ENCODE data around the gene OGDHL.

OGDHL gene

GRCh38 chr10:49745756-49746155, 16.4 kb downstream of the OGDHL start:
- Histone ChIP-seq H3K9me3 (replicated peaks; ENCODE audit: low read length) (no peaks in the 10 kb centered on the region), H3K36me3 (ENCODE audit: insufficient read depth, low read length) (no peaks in the 10 kb centered on the region), H3K27me3 (ENCODE audit: control insufficient read depth, insufficient read depth, low read length) (peaks cover 3% of the 10 kb centered on the region), H3K4me1 (ENCODE audit: control insufficient read depth, insufficient read depth, low read length) (no peaks in the 10 kb centered on the region), H3K4me3 (ENCODE audit: low read length) (no peak overlapping the region), H3K9ac (ENCODE audit: low read depth, low read length) (no peak overlapping the region), H3K4me2 (ENCODE audit: low read length) (no peak overlapping the region)

DNA sequence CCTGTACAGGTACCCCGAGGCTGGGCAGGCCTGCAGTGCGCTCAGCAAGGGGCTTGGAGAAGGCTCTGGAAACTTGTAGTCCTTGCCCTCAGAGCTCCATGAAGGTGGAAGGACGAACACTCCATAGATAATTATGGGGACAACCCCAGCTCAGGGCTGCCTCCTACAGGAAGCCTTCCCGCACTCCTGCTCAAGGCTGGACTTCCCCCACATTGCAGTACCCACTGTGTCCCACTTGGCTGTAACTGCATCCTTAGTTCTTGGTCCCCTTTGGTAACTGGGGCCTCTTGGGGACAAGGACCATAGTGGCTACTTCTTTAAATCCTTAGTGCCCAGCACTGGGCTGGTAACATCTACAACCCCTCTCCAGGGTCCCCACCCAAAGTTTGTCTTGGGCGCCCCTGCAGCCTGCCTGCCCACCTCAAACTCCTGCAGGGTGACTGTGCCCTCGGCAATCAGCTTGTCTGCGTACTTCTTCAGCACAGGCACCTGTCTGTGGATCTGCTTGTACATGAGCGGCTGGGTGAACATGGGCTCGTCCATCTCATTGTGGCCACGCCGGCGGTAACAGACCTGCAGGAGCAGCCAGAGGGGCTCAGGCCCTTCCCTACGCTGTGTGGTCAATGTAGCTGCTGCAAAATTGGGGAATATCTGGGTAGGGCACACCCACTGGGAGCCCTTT, 17.1 kb downstream of the OGDHL start:
- peaks cover 3% of the 10 kb centered on the region for H3K27me3 ChIP-seq (ENCODE audit: control insufficient read depth, insufficient read depth, low read length)
- H3K9ac ChIP-seq (ENCODE audit: low read depth, low read length), result no peak overlapping the region
- no peaks in the 10 kb centered on the region for H3K9me3 ChIP-seq (replicated peaks; ENCODE audit: low read length)
- H3K4me1 ChIP-seq (ENCODE audit: control insufficient read depth, insufficient read depth, low read length), result no peaks in the 10 kb centered on the region
- H3K36me3 ChIP-seq (ENCODE audit: insufficient read depth, low read length), result no peaks in the 10 kb centered on the region
- no peak overlapping the region for H3K4me3 ChIP-seq (ENCODE audit: low read length)
- H3K4me2 ChIP-seq (ENCODE audit: low read length), result no peak overlapping the region

DNA sequence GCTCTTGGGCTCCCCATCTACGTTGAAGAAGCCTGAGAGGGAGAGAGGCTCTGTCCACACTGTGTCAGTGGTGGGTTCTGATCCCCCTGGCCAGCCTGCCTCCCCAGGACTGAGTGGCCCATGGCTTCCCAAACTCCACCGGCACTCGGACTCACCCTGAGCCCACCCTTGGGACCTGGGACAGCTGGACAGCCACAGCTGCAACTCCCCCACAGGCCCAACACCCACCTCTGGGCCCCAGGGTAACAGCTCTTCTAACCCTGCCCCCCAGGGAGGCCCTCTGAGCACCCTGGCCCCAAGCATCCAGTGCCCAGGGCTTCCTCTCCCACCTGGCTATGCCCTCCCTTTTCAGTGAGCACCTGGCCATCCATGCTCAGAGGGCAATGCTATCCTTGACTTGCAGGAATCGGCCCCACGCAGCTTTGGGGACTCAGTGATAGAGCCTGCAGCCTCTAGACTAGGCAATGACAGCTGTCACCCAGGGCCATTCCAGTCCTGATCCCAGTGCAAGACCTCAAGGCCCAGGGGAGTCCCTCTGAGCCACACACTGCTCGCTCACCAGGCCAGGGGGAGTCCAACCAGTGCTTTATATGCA, 17.9 kb downstream of the OGDHL start:
- Histone ChIP-seq H3K36me3 (ENCODE audit: insufficient read depth, low read length) (no peaks in the 10 kb centered on the region), H3K4me3 (ENCODE audit: low read length) (no peak overlapping the region), H3K4me2 (ENCODE audit: low read length) (no peak overlapping the region), H3K4me1 (ENCODE audit: control insufficient read depth, insufficient read depth, low read length) (no peaks in the 10 kb centered on the region), H3K9me3 (replicated peaks; ENCODE audit: low read length) (no peaks in the 10 kb centered on the region), H3K9ac (ENCODE audit: low read depth, low read length) (no peak overlapping the region), H3K27me3 (ENCODE audit: control insufficient read depth, insufficient read depth, low read length) (peaks cover 3% of the 10 kb centered on the region)

GRCh38 chr10:49743464-49744075, 18.6 kb downstream of the OGDHL start:
- H3K27me3 ChIP-seq (ENCODE audit: control insufficient read depth, insufficient read depth, low read length), result peaks cover 3% of the 10 kb centered on the region
- no peak overlapping the region for H3K4me3 ChIP-seq (ENCODE audit: low read length)
- H3K9ac ChIP-seq (ENCODE audit: low read depth, low read length), result no peak overlapping the region
- H3K9me3 ChIP-seq (replicated peaks; ENCODE audit: low read length), result no peaks in the 10 kb centered on the region
- no peak overlapping the region for H3K4me2 ChIP-seq (ENCODE audit: low read length)
- no peaks in the 10 kb centered on the region for H3K36me3 ChIP-seq (ENCODE audit: insufficient read depth, low read length)
- H3K4me1 ChIP-seq (ENCODE audit: control insufficient read depth, insufficient read depth, low read length), result no peaks in the 10 kb centered on the region

- Histone ChIP-seq H3K9me3 (replicated peaks; ENCODE audit: low read length) (no peaks in the 10 kb centered on the region), H3K4me3 (ENCODE audit: low read length) (no peak overlapping the region), H3K27me3 (ENCODE audit: control insufficient read depth, insufficient read depth, low read length) (peaks cover 3% of the 10 kb centered on the region), H3K36me3 (ENCODE audit: insufficient read depth, low read length) (no peaks in the 10 kb centered on the region), H3K4me1 (ENCODE audit: control insufficient read depth, insufficient read depth, low read length) (no peaks in the 10 kb centered on the region), H3K9ac (ENCODE audit: low read depth, low read length) (no peak overlapping the region), H3K4me2 (ENCODE audit: low read length) (no peak overlapping the region)
Measured at GRCh38 chr10:49742683-49743463, 19.2 kb downstream of the OGDHL start.

- Histone ChIP-seq H3K9ac (ENCODE audit: low read depth, low read length) (no peak overlapping the region), H3K36me3 (ENCODE audit: insufficient read depth, low read length) (no peaks in the 10 kb centered on the region), H3K4me1 (ENCODE audit: control insufficient read depth, insufficient read depth, low read length) (no peaks in the 10 kb centered on the region), H3K9me3 (replicated peaks; ENCODE audit: low read length) (no peaks in the 10 kb centered on the region), H3K4me3 (ENCODE audit: low read length) (no peak overlapping the region), H3K4me2 (ENCODE audit: low read length) (no peak overlapping the region), H3K27me3 (ENCODE audit: control insufficient read depth, insufficient read depth, low read length) (no peaks in the 10 kb centered on the region)
Measured at GRCh38 chr10:49741108-49741995, 20.8 kb downstream of the OGDHL start.

DNA sequence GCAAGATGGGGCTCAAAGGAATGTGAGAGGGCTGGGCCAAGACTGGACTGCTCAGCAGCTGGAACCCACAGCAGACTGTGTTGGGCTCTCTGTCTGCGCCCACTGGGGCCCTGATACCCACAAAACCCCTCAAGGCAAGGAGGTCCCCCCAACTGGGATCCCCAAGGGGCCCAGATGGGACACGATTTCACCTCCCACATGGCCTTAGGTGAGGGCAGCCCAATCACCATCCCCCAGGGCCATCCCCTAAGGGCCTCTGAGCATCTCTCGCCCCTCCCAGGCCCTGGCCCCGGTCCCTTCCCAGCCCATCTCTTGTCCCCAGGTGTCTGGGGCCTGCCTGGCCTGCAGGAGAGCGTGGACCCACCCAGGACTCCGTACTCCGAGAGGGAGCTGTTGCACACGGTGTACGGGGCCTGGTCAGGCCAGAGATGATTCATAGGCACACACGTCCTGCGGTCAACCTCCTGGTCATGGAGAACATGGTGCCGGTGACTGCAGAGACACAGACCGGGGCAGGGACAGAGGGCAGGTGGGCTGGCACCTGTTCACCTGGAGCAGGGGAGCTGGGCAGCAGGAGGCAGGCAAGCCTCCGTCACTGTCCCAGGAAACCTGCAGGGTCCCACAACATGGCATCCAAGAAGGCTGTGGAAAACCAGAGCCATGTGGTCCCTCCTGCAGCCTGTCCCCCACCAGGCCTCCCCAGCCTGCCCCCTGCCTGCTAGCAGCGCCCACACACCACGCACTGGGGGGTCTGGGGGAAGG, 21.6 kb downstream of the OGDHL start:
- no peaks in the 10 kb centered on the region for H3K27me3 ChIP-seq (ENCODE audit: control insufficient read depth, insufficient read depth, low read length)
- no peak overlapping the region for H3K4me3 ChIP-seq (ENCODE audit: low read length)
- no peaks in the 10 kb centered on the region for H3K4me1 ChIP-seq (ENCODE audit: control insufficient read depth, insufficient read depth, low read length)
- H3K9me3 ChIP-seq (replicated peaks; ENCODE audit: low read length), result no peaks in the 10 kb centered on the region
- H3K4me2 ChIP-seq (ENCODE audit: low read length), result no peak overlapping the region
- H3K36me3 ChIP-seq (ENCODE audit: insufficient read depth, low read length), result no peaks in the 10 kb centered on the region
- no peak overlapping the region for H3K9ac ChIP-seq (ENCODE audit: low read depth, low read length)

GRCh38 chr10:49739426-49739825, 22.7 kb downstream of the OGDHL start:
- no peaks in the 10 kb centered on the region for H3K27me3 ChIP-seq (ENCODE audit: control insufficient read depth, insufficient read depth, low read length)
- no peak overlapping the region for H3K9ac ChIP-seq (ENCODE audit: low read depth, low read length)
- no peak overlapping the region for H3K4me3 ChIP-seq (ENCODE audit: low read length)
- no peaks in the 10 kb centered on the region for H3K36me3 ChIP-seq (ENCODE audit: insufficient read depth, low read length)
- H3K9me3 ChIP-seq (replicated peaks; ENCODE audit: low read length), result no peaks in the 10 kb centered on the region
- H3K4me1 ChIP-seq (ENCODE audit: control insufficient read depth, insufficient read depth, low read length), result no peaks in the 10 kb centered on the region
- H3K4me2 ChIP-seq (ENCODE audit: low read length), result no peak overlapping the region

- H3K9me3 ChIP-seq (replicated peaks; ENCODE audit: low read length), result no peaks in the 10 kb centered on the region
- no peak overlapping the region for H3K4me3 ChIP-seq (ENCODE audit: low read length)
- H3K4me2 ChIP-seq (ENCODE audit: low read length), result no peak overlapping the region
- H3K4me1 ChIP-seq (ENCODE audit: control insufficient read depth, insufficient read depth, low read length), result no peaks in the 10 kb centered on the region
- H3K36me3 ChIP-seq (ENCODE audit: insufficient read depth, low read length), result no peaks in the 10 kb centered on the region
- no peaks in the 10 kb centered on the region for H3K27me3 ChIP-seq (ENCODE audit: control insufficient read depth, insufficient read depth, low read length)
- H3K9ac ChIP-seq (ENCODE audit: low read depth, low read length), result no peak overlapping the region
Measured at GRCh38 chr10:49738616-49739360, 23.3 kb downstream of the OGDHL start.
